Activated CD4-positive, alpha-beta T cell treated with anti-CD3 and anti-CD28 coated beads, Interleukin-2, amount 50 U/mL, for 48 hours (primary cell): ENCODE measurements around the gene MRNIP.

ENCODE experiments used
- DNase-seq, 2 experiments: peaks; one replicate each; pipeline ENCODE4 v3.0.0-alpha.2; 2020

The MRNIP gene

GRCh38 chr5:179858586-179859427, at the start of gene MRNIP:
TSS of gene MRNIP (minus strand) at chr5:179858817. CDS start at chr5:179858796, 21 bp downstream.
- DNase-seq, result peak; percentile 94 to 95

GRCh38 chr5:179907556-179908324, 49.1 kb upstream of the MRNIP start, which contains the start of gene TBC1D9B:
TSS of gene TBC1D9B (minus strand) at chr5:179907897. CDS start at chr5:179907821, 76 bp downstream.
- DNase-seq, result peak; percentile 53 to 60

GRCh38 chr5:179906795-179907555, 48.4 kb upstream of the MRNIP start:
- peak; percentile 19 to 41 for DNase-seq

- DNase-seq, result no peak
These were observed 47.7 kb upstream of the MRNIP start for GRCh38 chr5:179906294-179906794.

GRCh38 chr5:179905161-179905560, 46.5 kb upstream of the MRNIP start:
- DNase-seq, result no peak

GRCh38 chr5:179904463-179905160, 46.0 kb upstream of the MRNIP start:
- DNase-seq, result no peak

- no peak for DNase-seq
These were observed 44.1 kb upstream of the MRNIP start for GRCh38 chr5:179902763-179903158.

GRCh38 chr5:179901915-179902762, 43.5 kb upstream of the MRNIP start:
- no peak for DNase-seq

GRCh38 chr5:179901462-179901861, 42.8 kb upstream of the MRNIP start:
- no peak for DNase-seq

GRCh38 chr5:179900711-179901110, 42.1 kb upstream of the MRNIP start:
- DNase-seq, result no peak

GRCh38 chr5:179900206-179900605, 41.6 kb upstream of the MRNIP start:
- DNase-seq, result no peak

- no peak for DNase-seq
These were observed 37.2 kb upstream of the MRNIP start for GRCh38 chr5:179895861-179896260.

GRCh38 chr5:179893958-179894895, 35.6 kb upstream of the MRNIP start:
- DNase-seq, result no peak

GRCh38 chr5:179893076-179893957, 34.7 kb upstream of the MRNIP start:
- DNase-seq, result no peak

GRCh38 chr5:179892255-179892654, 33.6 kb upstream of the MRNIP start:
- DNase-seq, result no peak

- no peak for DNase-seq
These were observed 32.4 kb upstream of the MRNIP start for GRCh38 chr5:179890751-179891682.

GRCh38 chr5:179889885-179890284, 31.3 kb upstream of the MRNIP start:
- no peak for DNase-seq

GRCh38 chr5:179887802-179888201, 29.2 kb upstream of the MRNIP start:
- no peak for DNase-seq
